Measurements from ENCODE around the gene PAX1. TPM values are rescaled to one million over a fixed set of nuclear protein-coding genes. Genes with fewer than 3 reads are reported as not detected.

PAX1 gene
- total RNA-seq, 1 donor from 2014 or later = not detected

DNA sequence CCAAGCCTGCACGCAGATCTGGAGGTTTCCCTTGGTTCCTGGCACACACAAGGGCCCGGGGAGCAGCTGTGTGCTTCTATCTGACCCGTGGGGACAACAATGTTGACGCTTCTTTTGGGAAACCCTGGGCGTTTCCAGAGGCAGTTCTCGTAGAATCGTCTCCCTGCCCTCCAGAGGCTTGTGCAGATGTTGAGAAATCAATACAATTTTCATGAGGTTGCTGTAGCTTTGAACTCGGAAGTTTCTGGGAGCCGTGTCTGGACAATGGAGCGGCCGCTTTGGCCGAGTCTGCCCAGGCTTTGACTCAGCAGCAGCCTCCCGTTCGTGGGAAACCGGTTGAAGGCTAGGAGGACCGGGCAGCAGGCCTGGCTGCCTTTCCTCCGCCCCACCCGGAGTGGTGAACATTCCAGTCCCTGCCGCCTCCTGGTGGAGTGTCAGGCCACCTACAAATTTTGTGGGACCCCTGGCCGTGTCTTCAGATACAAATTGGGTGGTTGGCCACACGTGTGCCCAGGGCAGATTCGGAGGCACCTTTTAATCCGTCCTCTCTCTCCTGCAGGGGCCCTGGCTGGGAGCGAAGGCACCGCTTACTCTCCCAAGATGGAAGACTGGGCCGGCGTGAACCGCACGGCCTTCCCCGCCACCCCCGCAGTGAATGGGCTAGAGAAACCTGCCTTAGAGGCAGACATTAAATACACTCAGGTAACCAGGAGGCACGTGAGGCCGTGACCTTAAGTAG is 2.7 kb downstream of the PAX1 start:
- Mint-ChIP-seq H3K9me3 (no peaks in the 10 kb centered on the region), H3K27ac (ENCODE audit: unreplicated experiment) (no peak overlapping the region), H3K27me3 (ENCODE audit: low read depth) (peaks cover 98% of the 10 kb centered on the region), H3K4me1 (peaks cover 6% of the 10 kb centered on the region), H3K4me3 (no peak overlapping the region), H3K36me3 (ENCODE audit: low read depth) (no peaks in the 10 kb centered on the region)
- no peak for DNase-seq (ENCODE audit: low read depth, low spot score)
- TF ChIP-seq, protein P1, sequence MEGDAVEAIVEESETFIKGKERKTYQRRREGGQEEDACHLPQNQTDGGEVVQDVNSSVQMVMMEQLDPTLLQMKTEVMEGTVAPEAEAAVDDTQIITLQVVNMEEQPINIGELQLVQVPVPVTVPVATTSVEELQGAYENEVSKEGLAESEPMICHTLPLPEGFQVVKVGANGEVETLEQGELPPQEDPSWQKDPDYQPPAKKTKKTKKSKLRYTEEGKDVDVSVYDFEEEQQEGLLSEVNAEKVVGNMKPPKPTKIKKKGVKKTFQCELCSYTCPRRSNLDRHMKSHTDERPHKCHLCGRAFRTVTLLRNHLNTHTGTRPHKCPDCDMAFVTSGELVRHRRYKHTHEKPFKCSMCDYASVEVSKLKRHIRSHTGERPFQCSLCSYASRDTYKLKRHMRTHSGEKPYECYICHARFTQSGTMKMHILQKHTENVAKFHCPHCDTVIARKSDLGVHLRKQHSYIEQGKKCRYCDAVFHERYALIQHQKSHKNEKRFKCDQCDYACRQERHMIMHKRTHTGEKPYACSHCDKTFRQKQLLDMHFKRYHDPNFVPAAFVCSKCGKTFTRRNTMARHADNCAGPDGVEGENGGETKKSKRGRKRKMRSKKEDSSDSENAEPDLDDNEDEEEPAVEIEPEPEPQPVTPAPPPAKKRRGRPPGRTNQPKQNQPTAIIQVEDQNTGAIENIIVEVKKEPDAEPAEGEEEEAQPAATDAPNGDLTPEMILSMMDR (conservative IDR thresholded peaks at IDR 0.05) = no peak

DNA sequence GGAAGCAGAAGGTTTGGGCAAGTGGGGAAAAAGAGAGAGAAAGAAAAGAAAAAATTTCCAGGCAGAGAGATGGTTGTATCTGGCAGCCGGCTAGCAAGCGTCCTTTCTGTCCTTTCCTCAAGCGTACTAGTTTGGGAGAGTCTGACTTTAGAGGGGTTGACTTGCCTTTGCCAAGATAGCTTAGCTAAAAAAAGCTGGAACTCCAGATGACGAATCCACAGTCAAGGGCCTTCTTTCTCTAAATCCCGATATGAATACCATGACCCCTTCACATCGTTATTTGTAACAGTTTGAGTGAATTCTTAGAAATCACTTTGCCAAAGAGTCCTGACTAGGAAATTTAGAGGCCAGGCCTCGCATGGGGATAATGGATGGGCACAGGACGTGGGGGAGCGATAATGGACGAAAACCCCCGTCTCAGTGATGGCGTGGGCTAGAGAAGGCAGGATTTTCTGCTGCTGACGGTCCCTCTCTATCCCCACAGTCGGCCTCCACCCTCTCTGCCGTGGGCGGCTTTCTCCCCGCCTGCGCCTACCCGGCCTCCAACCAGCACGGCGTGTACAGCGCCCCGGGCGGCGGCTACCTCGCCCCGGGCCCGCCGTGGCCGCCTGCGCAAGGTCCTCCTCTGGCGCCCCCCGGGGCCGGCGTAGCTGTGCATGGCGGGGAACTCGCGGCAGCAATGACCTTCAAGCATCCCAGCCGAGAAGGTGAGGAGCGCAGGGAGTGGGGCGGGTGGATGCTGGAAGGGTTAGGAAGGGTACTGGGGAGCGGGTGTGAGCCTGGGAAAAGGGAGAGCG is 3.5 kb downstream of the PAX1 start:
- no peaks in the 10 kb centered on the region for H3K36me3 Mint-ChIP-seq (ENCODE audit: low read depth)
- H3K4me1 Mint-ChIP-seq = no peaks in the 10 kb centered on the region
- no peaks in the 10 kb centered on the region for H3K9me3 Mint-ChIP-seq
- no peak overlapping the region for H3K4me3 Mint-ChIP-seq
- peaks cover 98% of the 10 kb centered on the region for H3K27me3 Mint-ChIP-seq (ENCODE audit: low read depth)
- H3K27ac Mint-ChIP-seq (ENCODE audit: unreplicated experiment) = no peak overlapping the region
- DNase-seq (ENCODE audit: low read depth, low spot score) = no peak
- TF ChIP-seq, protein P1 (conservative IDR thresholded peaks at IDR 0.05) = no peak

DNA sequence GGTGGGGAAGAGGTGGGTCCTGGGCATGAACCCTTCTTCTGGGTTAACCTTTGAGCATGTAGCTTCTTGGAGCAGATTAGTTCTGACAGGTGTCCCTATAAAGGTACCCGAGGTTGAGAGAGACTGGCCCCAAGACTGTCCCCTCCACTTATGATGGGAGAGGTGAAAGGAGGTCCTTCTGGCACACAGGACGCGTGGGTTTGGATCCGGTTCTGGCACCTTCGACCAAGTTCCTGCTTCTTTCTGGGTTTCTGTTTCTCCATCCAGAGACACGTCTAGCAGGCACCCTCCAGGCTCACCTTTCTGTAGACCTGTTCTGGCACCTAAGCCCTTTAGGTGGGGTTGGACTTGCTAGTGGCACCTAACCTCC is 4.1 kb downstream of the PAX1 start:
- no peaks in the 10 kb centered on the region for H3K4me1 Mint-ChIP-seq
- peaks cover 98% of the 10 kb centered on the region for H3K27me3 Mint-ChIP-seq (ENCODE audit: low read depth)
- no peak overlapping the region for H3K4me3 Mint-ChIP-seq
- no peaks in the 10 kb centered on the region for H3K36me3 Mint-ChIP-seq (ENCODE audit: low read depth)
- DNase-seq (ENCODE audit: low read depth, low spot score) = no peak
- TF ChIP-seq, protein P1 (conservative IDR thresholded peaks at IDR 0.05) = no peak
- no peaks in the 10 kb centered on the region for H3K9me3 Mint-ChIP-seq
- no peak overlapping the region for H3K27ac Mint-ChIP-seq (ENCODE audit: unreplicated experiment)

DNA sequence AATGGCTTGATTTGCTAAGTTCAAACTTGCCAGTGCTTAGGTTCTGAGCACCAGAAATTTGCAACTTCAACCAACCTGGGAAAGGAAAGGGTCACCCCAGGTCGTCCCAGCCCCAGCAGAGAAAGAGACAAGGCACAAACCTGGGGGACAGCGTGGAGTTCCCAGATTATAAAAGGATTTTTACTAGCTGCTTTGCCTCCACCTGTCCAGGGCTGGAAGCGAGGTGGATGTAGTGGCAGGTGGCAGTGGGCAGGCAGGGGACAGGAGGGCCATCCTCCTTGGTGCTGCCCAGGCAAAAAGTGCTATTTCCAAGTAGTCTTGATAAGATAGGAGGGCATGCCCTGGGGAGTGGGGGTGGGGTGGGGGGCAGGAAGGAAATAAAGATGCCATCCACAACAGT is 4.9 kb downstream of the PAX1 start:
- H3K27me3 Mint-ChIP-seq (ENCODE audit: low read depth) = peaks cover 98% of the 10 kb centered on the region
- no peak for DNase-seq (ENCODE audit: low read depth, low spot score)
- no peak overlapping the region for H3K4me3 Mint-ChIP-seq
- H3K27ac Mint-ChIP-seq (ENCODE audit: unreplicated experiment) = no peak overlapping the region
- no peaks in the 10 kb centered on the region for H3K9me3 Mint-ChIP-seq
- no peaks in the 10 kb centered on the region for H3K36me3 Mint-ChIP-seq (ENCODE audit: low read depth)
- TF ChIP-seq, protein P1 (conservative IDR thresholded peaks at IDR 0.05) = no peak
- no peaks in the 10 kb centered on the region for H3K4me1 Mint-ChIP-seq

DNA sequence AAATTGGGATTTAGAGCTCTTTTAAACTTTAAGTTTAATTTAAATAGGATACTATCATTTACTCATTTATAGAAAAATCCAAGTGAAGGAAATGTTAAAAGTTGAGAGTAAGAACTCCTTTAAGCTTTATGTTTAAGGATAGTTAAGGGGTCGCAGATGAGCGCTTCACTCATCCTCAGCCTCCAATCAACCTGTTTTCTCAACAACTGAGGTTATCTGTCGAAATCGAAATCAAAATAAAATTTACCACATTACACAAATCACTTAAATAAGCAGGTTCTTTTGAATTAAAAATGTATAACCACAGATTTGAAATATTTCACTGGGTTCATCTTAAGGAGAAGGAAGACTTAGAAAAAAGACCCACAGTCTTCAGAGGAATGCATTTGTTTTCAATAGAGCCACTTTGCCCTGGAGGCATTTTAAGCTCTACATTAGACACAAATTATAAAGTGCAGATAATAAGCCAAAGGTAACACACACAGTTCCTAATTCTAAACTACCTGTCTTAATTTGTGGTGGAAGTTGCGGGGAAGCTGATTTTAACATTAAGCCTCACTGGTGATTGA is 5.5 kb downstream of the PAX1 start:
- Mint-ChIP-seq H3K36me3 (ENCODE audit: low read depth) (no peaks in the 10 kb centered on the region), H3K27me3 (ENCODE audit: low read depth) (peaks cover 100% of the 10 kb centered on the region), H3K27ac (ENCODE audit: unreplicated experiment) (no peak overlapping the region), H3K4me3 (no peak overlapping the region), H3K4me1 (no peaks in the 10 kb centered on the region), H3K9me3 (no peaks in the 10 kb centered on the region)
- TF ChIP-seq, protein P1 (conservative IDR thresholded peaks at IDR 0.05) = no peak
- no peak for DNase-seq (ENCODE audit: low read depth, low spot score)
